Osteocyte (in vitro differentiated cells): Measurements from ENCODE around the gene AVPI1. TPM values are rescaled to one million over a fixed set of nuclear protein-coding genes. Genes with fewer than 3 reads are reported as not detected.
A peak's percentile ranks its signal among the peaks of the same experiment; 100 is the strongest.
"Not testable (repeated sequence)": the region's sequence is repeated elsewhere in the genome, so short reads cannot be mapped to it uniquely, and the experiment has no call there.

Experiments
- DNase-seq: peaks from one replicate; pipeline ENCODE4 v3.0.0; 2021; ENCODE audit warnings: mixed read lengths; ENCODE audit not compliant: unreplicated experiment; ENCODE audit errors: extremely low spot score
- H3K27ac Mint-ChIP-seq: one replicate; pipeline ENCODE4 v1.8.0; 2021; ENCODE audit warnings: mild to moderate bottlenecking, mixed read lengths; ENCODE audit not compliant: unreplicated experiment
- H3K27me3 Mint-ChIP-seq: one replicate; pipeline ENCODE4 v1.8.0; 2021; ENCODE audit warnings: mixed read lengths; ENCODE audit not compliant: unreplicated experiment
- H3K36me3 Mint-ChIP-seq: one replicate; pipeline ENCODE4 v1.8.0; 2021; ENCODE audit warnings: mixed read lengths; ENCODE audit not compliant: unreplicated experiment
- H3K4me1 Mint-ChIP-seq: one replicate; pipeline ENCODE4 v1.8.0; 2021; ENCODE audit warnings: mixed read lengths; ENCODE audit not compliant: unreplicated experiment
- H3K4me3 Mint-ChIP-seq: one replicate; pipeline ENCODE4 v1.8.0; 2021; ENCODE audit warnings: mild to moderate bottlenecking, moderate library complexity, mixed read lengths; ENCODE audit not compliant: unreplicated experiment
- H3K9me3 Mint-ChIP-seq: one replicate; pipeline ENCODE4 v1.8.0; 2021; ENCODE audit warnings: mixed read lengths; ENCODE audit not compliant: unreplicated experiment
- CTCF ChIP-seq: fragments of 200-600 bp; sonication (generic); IDR thresholded peaks from 2 replicates; pipeline ENCODE4 v1.5.0; 2021; ENCODE audit warnings: antibody characterized with exemption, mild to moderate bottlenecking, moderate library complexity
- total RNA-seq: library from RNA; stranded (reverse); gene quantifications from 2 replicates; pipeline ENCODE4 v1.2.1, GENCODE V29; 2021

The AVPI1 gene
- total RNA-seq, 1 donor from 2014 or later, result 5.7 TPM

GRCh38 chr10:97647556-97647955, 39.5 kb downstream of the AVPI1 start:
- H3K9me3 Mint-ChIP-seq, result no peaks in the 10 kb centered on the region
- no peak overlapping the region for H3K4me3 Mint-ChIP-seq
- no peak for DNase-seq
- H3K27ac Mint-ChIP-seq, result peak overlapping the region; percentile 20
- no peaks in the 10 kb centered on the region for H3K27me3 Mint-ChIP-seq
- no peak for TF ChIP-seq CTCF
- H3K4me1 Mint-ChIP-seq, result peaks cover 28% of the 10 kb centered on the region
- H3K36me3 Mint-ChIP-seq, result peaks cover 10% of the 10 kb centered on the region

GRCh38 chr10:97644936-97645335, 42.1 kb downstream of the AVPI1 start:
- Mint-ChIP-seq H3K4me1 (peaks cover 35% of the 10 kb centered on the region), H3K27ac (no peak overlapping the region), H3K9me3 (no peaks in the 10 kb centered on the region), H3K27me3 (no peaks in the 10 kb centered on the region), H3K36me3 (peaks cover 9% of the 10 kb centered on the region), H3K4me3 (no peak overlapping the region)
- no peak for DNase-seq
- TF ChIP-seq CTCF, result no peak

DNA sequence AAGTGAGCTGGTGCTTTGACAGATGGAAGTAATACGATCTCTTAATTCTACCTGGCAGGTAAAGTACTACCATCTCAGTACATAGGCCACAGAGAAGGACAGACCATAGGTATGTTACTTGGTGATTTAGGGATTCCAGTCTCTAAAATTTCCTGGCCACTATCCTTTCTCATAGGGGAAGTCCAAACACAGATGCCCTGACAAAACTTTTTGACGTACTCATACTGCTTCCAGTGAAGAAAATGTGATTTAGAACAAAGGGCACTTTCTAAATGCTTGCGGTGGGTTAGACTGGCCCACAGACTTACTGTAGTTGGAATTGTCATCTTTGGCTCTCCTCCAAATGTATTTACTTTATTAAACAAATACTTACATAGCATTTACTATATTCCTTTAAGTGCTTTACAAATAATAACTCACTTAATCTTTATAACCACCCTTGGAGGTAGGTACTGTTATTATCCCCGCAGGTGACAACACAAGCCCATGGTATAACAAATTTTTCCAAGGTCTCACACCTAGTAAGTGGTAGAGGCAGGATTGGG, 43.5 kb downstream of the AVPI1 start:
- Mint-ChIP-seq H3K9me3 (no peaks in the 10 kb centered on the region), H3K4me3 (peak overlapping the region; percentile 22)

GRCh38 chr10:97642471-97643159, 44.4 kb downstream of the AVPI1 start:
- not testable (repeated sequence) for H3K27ac Mint-ChIP-seq

More for the DNA sequence above, 43.5 kb downstream of the AVPI1 start:
- peaks cover 24% of the 10 kb centered on the region for H3K4me1 Mint-ChIP-seq
- no peak for TF ChIP-seq CTCF
- H3K36me3 Mint-ChIP-seq, result peaks cover 9% of the 10 kb centered on the region
- no peak overlapping the region for H3K27ac Mint-ChIP-seq
- H3K27me3 Mint-ChIP-seq, result no peaks in the 10 kb centered on the region
- DNase-seq, result no peak

GRCh38 chr10:97640868-97641811, 45.9 kb downstream of the AVPI1 start:
- H3K36me3 Mint-ChIP-seq, result peaks cover 9% of the 10 kb centered on the region
- H3K4me3 Mint-ChIP-seq, result peak overlapping the region; percentile 92
- no peaks in the 10 kb centered on the region for H3K9me3 Mint-ChIP-seq
- no peaks in the 10 kb centered on the region for H3K27me3 Mint-ChIP-seq
- DNase-seq, result no peak
- TF ChIP-seq CTCF, result no peak
- peak overlapping the region; percentile 96 for H3K27ac Mint-ChIP-seq
- peaks cover 17% of the 10 kb centered on the region for H3K4me1 Mint-ChIP-seq

More at GRCh38 chr10:97642471-97643159, 44.4 kb downstream of the AVPI1 start:
- H3K36me3 Mint-ChIP-seq, H3K9me3 Mint-ChIP-seq, H3K27me3 Mint-ChIP-seq, DNase-seq: not testable (repeated sequence)
- Mint-ChIP-seq H3K4me3 (peak overlapping the region; percentile 92), H3K4me1 (peaks cover 20% of the 10 kb centered on the region)
